SK-N-SH (cell line): ENCODE results near the gene ERCC5. TPM values are rescaled to one million over a fixed set of nuclear protein-coding genes. Genes with fewer than 3 reads are reported as not detected.

Experiments
- CTCF ChIA-PET: fragments of 300-600, 350-600 bp; formaldehyde crosslinking; extraction: SDS; loops from one replicate; lab custom pipeline; 2021; lab: Yijun Ruan, JAX
- POLR2A ChIA-PET: fragments of 350-600 bp; sonication (Branson Sonifier 250); formaldehyde crosslinking; extraction: SDS; loops from one replicate; lab custom pipeline; 2020; ENCODE audit warnings: antibody characterized with exemption, inconsistent platforms; lab: Yijun Ruan, JAX
- DNase-seq: peaks from one replicate; pipeline ENCODE4 v3.0.0; 2012
- H2AFZ ChIP-seq: fragments of 200-600 bp; sonication (generic); 2 replicates; pipeline ENCODE4 v1.8.1; 2016; ENCODE audit warnings: antibody characterized with exemption, mild to moderate bottlenecking, low read depth
- H3F3A ChIP-seq: fragments of 200-600 bp; sonication (generic); replicated peaks from 2 replicates; pipeline ENCODE3; 2016; ENCODE audit warnings: antibody characterized with exemption, mild to moderate bottlenecking; ENCODE audit not compliant: insufficient read depth
- H3K27ac ChIP-seq, 2 experiments: fragments of 200-500 bp in 1 of 2; fragments of 200-600 bp in 1 of 2; sonication (Bioruptor generic) in 1 of 2; sonication (generic), shearing (Covaris generic) in 1 of 2; 2 replicates each; pipeline versions ENCODE4 v1.5.1 to v1.6.1; 2014 to 2016; ENCODE audit warnings: low read depth in 2 of 2, inconsistent platforms in 1 of 2, low read length in 1 of 2, mild to moderate bottlenecking in 1 of 2, mixed read lengths in 1 of 2
- H3K27me3 ChIP-seq: fragments of 200-600 bp; sonication (generic), shearing (Covaris generic); 2 replicates; pipeline ENCODE4 v1.6.1; 2016; ENCODE audit warnings: mixed run types; ENCODE audit not compliant: insufficient read depth
- H3K36me3 ChIP-seq, 2 experiments: fragments of 200-500 bp in 1 of 2; fragments of 200-600 bp in 1 of 2; sonication (Bioruptor generic) in 1 of 2; sonication (generic) in 1 of 2; replicated peaks in 1 of 2; 2 replicates each; pipeline versions ENCODE3 to v1.5.1; 2014 to 2016; ENCODE audit warnings: low read length in 1 of 2, mild to moderate bottlenecking in 1 of 2; ENCODE audit not compliant: insufficient read depth in 2 of 2, control insufficient read depth in 1 of 2
- H3K4me1 ChIP-seq, 2 experiments: fragments of 200-500 bp in 1 of 2; fragments of 200-600 bp in 1 of 2; sonication (Bioruptor generic) in 1 of 2; sonication (generic), shearing (Covaris generic) in 1 of 2; 2 replicates each; pipeline versions ENCODE4 v1.5.1 to v1.6.1; 2014 to 2016; ENCODE audit warnings: low read depth in 1 of 2, low read length in 1 of 2, mixed run types in 1 of 2; ENCODE audit not compliant: insufficient read depth in 2 of 2, control insufficient read depth in 1 of 2
- H3K4me2 ChIP-seq: fragments of 200-600 bp; sonication (generic), shearing (Covaris generic); 2 replicates; pipeline ENCODE4 v1.6.1; 2017; ENCODE audit warnings: mixed run types
- H3K4me3 ChIP-seq, 2 experiments: fragments of 200-500 bp in 1 of 2; fragments of 200-600 bp in 1 of 2; sonication (Bioruptor generic) in 1 of 2; sonication (generic), shearing (Covaris generic) in 1 of 2; 2 replicates each; pipeline versions ENCODE4 v1.5.1 to v1.8.1; 2014 to 2016; ENCODE audit warnings: low read depth in 2 of 2, inconsistent platforms in 1 of 2, low read length in 1 of 2, mild to moderate bottlenecking in 1 of 2, mixed read lengths in 1 of 2, moderate library complexity in 1 of 2
- H3K79me2 ChIP-seq: fragments of 200-600 bp; sonication (generic); 2 replicates; pipeline ENCODE4 v1.8.1; 2017; ENCODE audit warnings: mild to moderate bottlenecking; ENCODE audit not compliant: insufficient read depth
- H3K9ac ChIP-seq: fragments of 200-600 bp; sonication (generic); 2 replicates; pipeline ENCODE4 v1.6.1; 2017; ENCODE audit warnings: mixed run types
- H3K9me2 ChIP-seq: fragments of 200-600 bp; sonication (generic); 2 replicates; pipeline ENCODE4 v1.6.1; 2017; ENCODE audit warnings: mixed run types
- H3K9me3 ChIP-seq: fragments of 200-600 bp; sonication (generic); 2 replicates; pipeline ENCODE4 v1.6.1; 2017; ENCODE audit warnings: mixed run types, mild to moderate bottlenecking, moderate library complexity
- H4K20me1 ChIP-seq: fragments of 200-600 bp; sonication (generic); 2 replicates; pipeline ENCODE4 v1.6.1; 2017; ENCODE audit warnings: mild to moderate bottlenecking, mixed run types; ENCODE audit not compliant: insufficient read depth
- EZH2phosphoT487 ChIP-seq: fragments of 200-600 bp; sonication (generic); IDR thresholded peaks from 2 replicates; pipeline ENCODE4 v1.6.1; 2017; ENCODE audit warnings: low read depth, mixed run types, mild to moderate bottlenecking, antibody characterized with exemption, moderate library complexity, borderline replicate concordance
- MXI1 ChIP-seq: IDR thresholded peaks from 2 replicates; pipeline ENCODE4 v1.6.1; 2012; ENCODE audit warnings: mild to moderate bottlenecking, low read depth, low read length, improper control_type of control experiment
- SIN3A ChIP-seq: IDR thresholded peaks from 2 replicates; pipeline ENCODE4 v1.6.1; 2012; ENCODE audit warnings: low read depth, mild to moderate bottlenecking, low read length, moderate library complexity, borderline replicate concordance
- TAF1 ChIP-seq: IDR thresholded peaks from 2 replicates; pipeline ENCODE4 v1.6.1; 2012; ENCODE audit warnings: low read depth, mild to moderate bottlenecking, low read length, moderate library complexity, borderline replicate concordance
- YY1 ChIP-seq: IDR thresholded peaks from 2 replicates; pipeline ENCODE4 v1.4.0; 2012; ENCODE audit warnings: low read depth, mild to moderate bottlenecking
- WGBS: methylation state at CpG from one replicate; pipeline ENCODE4 v1.1.6; 2017; ENCODE audit warnings: low lambda C conversion rate; 5-methylcytosine and 5-hydroxymethylcytosine counted together
- polyA plus RNA-seq, 3 experiments: library from polyadenylated mRNA; depleted of rRNA; stranded (reverse); fragments of >200 nt; gene quantifications; 2 replicates each; pipeline ENCODE4 v1.2.3, GENCODE V29; 2012
- TF ChIP-seq, protein P1 (sequence below): fragments of 200-600 bp; sonication (generic); IDR thresholded peaks from 2 replicates; pipeline ENCODE4 v1.6.1; 2017; ENCODE audit warnings: antibody characterized with exemption, mild to moderate bottlenecking, moderate library complexity

Gene ERCC5
- polyA plus RNA-seq, 1 of the 3 experiments (the other 2 are of a cell fraction), result 14.1 TPM

DNA sequence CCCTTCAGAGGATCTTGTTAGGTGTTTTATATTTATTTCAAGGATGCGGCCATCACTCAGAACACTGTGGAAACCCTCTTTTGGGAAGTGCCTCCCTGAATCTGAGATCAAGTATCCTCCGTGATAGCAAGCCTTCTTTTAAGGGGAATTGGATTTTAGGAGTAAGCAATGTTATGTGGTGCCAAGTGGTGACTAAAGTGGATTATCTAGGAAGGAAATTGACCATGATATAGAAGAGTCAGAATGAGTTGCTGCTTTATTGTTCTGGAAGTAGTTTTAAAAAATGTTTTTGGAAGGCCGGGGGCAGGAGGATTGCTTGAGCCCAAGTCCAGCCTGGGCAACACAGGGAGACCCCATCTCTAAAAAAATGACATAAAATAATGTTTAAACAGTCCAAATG is 6.7 kb downstream of the ERCC5 start:
- 90% methylated on average over 3 of the region's 3 CpGs for WGBS
- Histone ChIP-seq H3K9me2 (no peaks in the 10 kb centered on the region), H3K4me3 (no peak overlapping the region), H3K4me2 (no peak overlapping the region), H3K9ac (no peak overlapping the region), H3K4me1 (peaks cover 0 to 6% of the 10 kb centered on the region in 2 experiments; a peak in 3 of 4 replicates), H3K27me3 (no peaks in the 10 kb centered on the region), H4K20me1 (peaks cover 11% of the 10 kb centered on the region; the same call in 1 of the 2 replicates), H3K9me3 (no peaks in the 10 kb centered on the region), H3F3A (no peaks in the 10 kb centered on the region), H2AFZ (no peak overlapping the region), H3K79me2 (peaks cover 34% of the 10 kb centered on the region), H3K36me3 (peaks cover 47 to 60% of the 10 kb centered on the region in 2 experiments), H3K27ac (no peak overlapping the region)
- ChIA-PET CTCF (no interaction called here), POLR2A (no interaction called here)
- no peak for TF ChIP-seq EZH2phosphoT487
- TF ChIP-seq, protein P1, sequence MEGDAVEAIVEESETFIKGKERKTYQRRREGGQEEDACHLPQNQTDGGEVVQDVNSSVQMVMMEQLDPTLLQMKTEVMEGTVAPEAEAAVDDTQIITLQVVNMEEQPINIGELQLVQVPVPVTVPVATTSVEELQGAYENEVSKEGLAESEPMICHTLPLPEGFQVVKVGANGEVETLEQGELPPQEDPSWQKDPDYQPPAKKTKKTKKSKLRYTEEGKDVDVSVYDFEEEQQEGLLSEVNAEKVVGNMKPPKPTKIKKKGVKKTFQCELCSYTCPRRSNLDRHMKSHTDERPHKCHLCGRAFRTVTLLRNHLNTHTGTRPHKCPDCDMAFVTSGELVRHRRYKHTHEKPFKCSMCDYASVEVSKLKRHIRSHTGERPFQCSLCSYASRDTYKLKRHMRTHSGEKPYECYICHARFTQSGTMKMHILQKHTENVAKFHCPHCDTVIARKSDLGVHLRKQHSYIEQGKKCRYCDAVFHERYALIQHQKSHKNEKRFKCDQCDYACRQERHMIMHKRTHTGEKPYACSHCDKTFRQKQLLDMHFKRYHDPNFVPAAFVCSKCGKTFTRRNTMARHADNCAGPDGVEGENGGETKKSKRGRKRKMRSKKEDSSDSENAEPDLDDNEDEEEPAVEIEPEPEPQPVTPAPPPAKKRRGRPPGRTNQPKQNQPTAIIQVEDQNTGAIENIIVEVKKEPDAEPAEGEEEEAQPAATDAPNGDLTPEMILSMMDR, result no peak
- DNase-seq, result no peak

DNA sequence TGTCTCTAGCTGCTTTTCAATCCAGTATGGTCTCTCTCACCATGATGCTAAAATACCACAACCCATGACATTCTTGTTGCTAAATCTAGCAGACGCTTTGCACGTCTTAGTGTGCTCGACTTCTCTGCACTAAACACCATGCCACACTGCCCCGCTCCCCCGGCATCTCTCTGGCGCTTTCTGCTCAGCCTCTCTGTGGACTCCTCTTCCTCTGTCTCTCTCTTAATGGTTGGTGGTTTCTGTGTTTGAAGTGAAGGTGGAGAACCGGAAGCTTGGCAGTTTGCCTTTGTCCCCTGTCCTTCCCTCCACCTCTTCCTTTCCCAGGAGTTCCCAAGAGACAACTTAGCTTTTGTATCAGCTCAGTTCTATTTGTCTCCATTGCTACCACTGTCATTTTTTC is 8.8 kb downstream of the ERCC5 start:
- TF ChIP-seq TAF1 (no peak), YY1 (no peak), SIN3A (no peak)
- TF ChIP-seq, all 33 proteins: peak for 0
- no peaks in the 10 kb centered on the region for H3K9me2 ChIP-seq
- no peak overlapping the region for H3K4me3 ChIP-seq
- 97% methylated on average over 7 of the region's 7 CpGs for WGBS
- no peak overlapping the region for H3K9ac ChIP-seq
- H3K9me3 ChIP-seq, result no peaks in the 10 kb centered on the region
- no peaks in the 10 kb centered on the region for H4K20me1 ChIP-seq
- H3K36me3 ChIP-seq, result peaks cover 58 to 77% of the 10 kb centered on the region in 2 experiments
- no peak overlapping the region for H2AFZ ChIP-seq
- no peak overlapping the region for H3K27ac ChIP-seq
- ChIA-PET POLR2A (no interaction called here), CTCF (interaction anchor here (0.9 to 4.7 kb wide), 3 partner anchors 10 to 274 kb away, joined by 3 to 26 read pairs (median 5); no protein-coding TSS in a partner anchor)
- peaks cover 13% of the 10 kb centered on the region for H3K79me2 ChIP-seq
- H3F3A ChIP-seq, result peaks cover 5% of the 10 kb centered on the region
- DNase-seq, result no peak
- peaks cover 0 to 3% of the 10 kb centered on the region in 2 experiments; a peak in 1 of 4 replicates for H3K4me1 ChIP-seq
- H3K27me3 ChIP-seq, result no peaks in the 10 kb centered on the region
- no peak overlapping the region for H3K4me2 ChIP-seq

DNA sequence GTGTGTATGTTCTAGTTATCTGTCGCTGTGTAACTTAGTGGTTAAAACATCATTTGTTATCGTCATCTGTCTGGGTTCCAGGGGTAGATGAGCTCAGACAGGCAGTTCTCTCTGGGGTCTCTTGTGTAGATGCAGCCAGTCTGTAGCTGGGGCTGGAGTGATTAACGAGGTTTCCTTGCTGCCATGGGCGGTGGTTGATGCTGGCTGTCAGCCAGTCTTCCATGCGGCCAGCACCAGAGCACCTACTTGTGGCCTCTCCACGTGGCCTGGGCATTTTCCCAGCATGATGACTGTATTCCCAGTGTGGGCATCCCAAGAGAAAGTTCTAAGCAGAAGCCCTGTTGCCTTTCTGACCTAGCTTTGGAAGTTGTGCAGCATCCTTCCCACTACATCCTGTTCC is 10.7 kb downstream of the ERCC5 start:
- H3K9ac ChIP-seq, result no peak overlapping the region
- H3K27ac ChIP-seq, result no peak overlapping the region
- WGBS, result 70% methylated on average over 4 of the region's 6 CpGs

More for the DNA sequence above, 10.7 kb downstream of the ERCC5 start:
- no peak overlapping the region for H3K4me2 ChIP-seq
- no peak overlapping the region for H3K4me3 ChIP-seq
- no peak for DNase-seq
- no peaks in the 10 kb centered on the region for H3K79me2 ChIP-seq
- CTCF ChIA-PET, result interaction anchor here (0.9 to 4.7 kb wide), 5 partner anchors 9 to 265 kb away, joined by 3 to 26 read pairs (median 4); no protein-coding TSS in a partner anchor
- no peaks in the 10 kb centered on the region for H4K20me1 ChIP-seq
- H3K27me3 ChIP-seq, result no peaks in the 10 kb centered on the region
- peaks cover 0 to 3% of the 10 kb centered on the region in 2 experiments; a peak in 1 of 4 replicates for H3K4me1 ChIP-seq
- POLR2A ChIA-PET, result no interaction called here
- H3K9me2 ChIP-seq, result no peaks in the 10 kb centered on the region
- no peak overlapping the region for H2AFZ ChIP-seq
- H3K36me3 ChIP-seq, result peaks cover 70 to 94% of the 10 kb centered on the region in 2 experiments
- TF ChIP-seq TAF1, result no peak
- TF ChIP-seq MXI1, result peak; percentile 55; the same call in 1 of the 2 replicates
- no peaks in the 10 kb centered on the region for H3K9me3 ChIP-seq
- H3F3A ChIP-seq, result peaks cover 5% of the 10 kb centered on the region
